IMR-90 (cell line): ENCODE data around the gene FMN1. TPM values are rescaled to one million over a fixed set of nuclear protein-coding genes. Genes with fewer than 3 reads are reported as not detected.

Experiments
- ATAC-seq: fragments of 200-7000 bp; cut with Tn5 transposase; 2 replicates; pipeline ENCODE4 v1.9.1; 2020; ENCODE audit warnings: low read depth, mild to moderate bottlenecking, moderate library complexity
- BruUV-seq: library from RNA; stranded (reverse); fragments of 400-500 nt; replicated peaks from 2 replicates; lab custom pipeline; 2021; lab: Mats Ljungman, UMichigan
- CTCF ChIA-PET: fragments of 300-600 bp; formaldehyde crosslinking; extraction: SDS; loops from one replicate; lab custom pipeline; 2021; ENCODE audit warnings: antibody characterized with exemption; lab: Yijun Ruan, JAX
- POLR2A ChIA-PET: fragments of 300-600 bp; sonication (Branson Sonifier 250); formaldehyde crosslinking; loops from one replicate; lab custom pipeline; 2022; ENCODE audit warnings: antibody characterized with exemption; ENCODE audit not compliant: unreplicated experiment; lab: Charles Lee
- DNase-seq: peaks from one replicate; pipeline ENCODE4 v3.0.0; 2013
- H2AFZ ChIP-seq: replicated peaks from 2 replicates; pipeline ENCODE3; 2013; ENCODE audit warnings: low read length, mild to moderate bottlenecking; ENCODE audit not compliant: poor library complexity
- H2AK5ac ChIP-seq: 2 replicates; pipeline ENCODE4 v1.6.1; 2013; ENCODE audit warnings: low read depth, low read length, inconsistent platforms
- H2AK9ac ChIP-seq: replicated peaks from 2 replicates; pipeline ENCODE3; 2013; ENCODE audit warnings: mild to moderate bottlenecking, low read depth, low read length, moderate library complexity; ENCODE audit not compliant: poor library complexity
- H2BK120ac ChIP-seq: 2 replicates; pipeline ENCODE4 v1.6.1; 2013; ENCODE audit warnings: low read depth, low read length, inconsistent platforms
- H2BK15ac ChIP-seq: 3 replicates; pipeline ENCODE4 v1.6.1; 2013; ENCODE audit warnings: low read depth, low read length, inconsistent platforms
- H2BK20ac ChIP-seq: 2 replicates; pipeline ENCODE4 v1.6.1; 2013; ENCODE audit warnings: low read depth, mild to moderate bottlenecking, inconsistent platforms, low read length, moderate library complexity
- H2BK5ac ChIP-seq: 2 replicates; pipeline ENCODE4 v1.6.1; 2013; ENCODE audit warnings: mild to moderate bottlenecking, low read depth, low read length, inconsistent platforms; ENCODE audit not compliant: poor library complexity, severe bottlenecking
- H3K14ac ChIP-seq: replicated peaks from 2 replicates; pipeline ENCODE4 v1.6.1; 2013; ENCODE audit warnings: low read depth, low read length, inconsistent platforms
- H3K18ac ChIP-seq: 2 replicates; pipeline ENCODE4 v1.6.1; 2013; ENCODE audit warnings: low read depth, low read length, control low read depth
- H3K23ac ChIP-seq: 2 replicates; pipeline ENCODE4 v1.6.1; 2013; ENCODE audit warnings: low read depth, low read length, inconsistent platforms
- H3K27ac ChIP-seq: 2 replicates; pipeline ENCODE4 v1.5.1; 2013; ENCODE audit warnings: mild to moderate bottlenecking, control low read depth, low read length; ENCODE audit not compliant: insufficient read depth
- H3K27me3 ChIP-seq: 2 replicates; pipeline ENCODE4 v1.6.1; 2013; ENCODE audit warnings: low read length; ENCODE audit not compliant: control insufficient read depth, insufficient read depth
- H3K36me3 ChIP-seq: 2 replicates; pipeline ENCODE4 v1.6.1; 2013; ENCODE audit warnings: low read length, mixed read lengths; ENCODE audit not compliant: control insufficient read depth, insufficient read depth
- H3K4ac ChIP-seq: 2 replicates; pipeline ENCODE4 v1.6.1; 2013; ENCODE audit warnings: low read depth, low read length, inconsistent platforms
- H3K4me1 ChIP-seq: 2 replicates; pipeline ENCODE4 v1.6.1; 2013; ENCODE audit warnings: low read length, mixed read lengths; ENCODE audit not compliant: control insufficient read depth, insufficient read depth
- H3K4me2 ChIP-seq: 2 replicates; pipeline ENCODE4 v1.6.1; 2013; ENCODE audit warnings: low read depth, mild to moderate bottlenecking, control low read depth, low read length, moderate library complexity
- H3K4me3 ChIP-seq: 2 replicates; pipeline ENCODE4 v1.5.1; 2013; ENCODE audit warnings: low read depth, mild to moderate bottlenecking, control low read depth, low read length, moderate library complexity; ENCODE audit not compliant: insufficient read depth
- H3K56ac ChIP-seq: 2 replicates; pipeline ENCODE4 v1.6.1; 2013; ENCODE audit warnings: low read length, inconsistent platforms; ENCODE audit not compliant: insufficient read depth; ENCODE audit errors: extremely low read depth
- H3K79me1 ChIP-seq, 2 experiments: 2 replicates each; pipeline ENCODE4 v1.6.1; 2013; ENCODE audit warnings: low read length in 2 of 2, inconsistent platforms in 1 of 2, low read depth in 1 of 2
- H3K9ac ChIP-seq: 2 replicates; pipeline ENCODE4 v1.6.1; 2013; ENCODE audit warnings: low read depth, low read length, control low read depth
- H3K9me1 ChIP-seq: 2 replicates; pipeline ENCODE4 v1.6.1; 2013; ENCODE audit warnings: low read length, inconsistent platforms; ENCODE audit not compliant: insufficient read depth
- H3K9me3 ChIP-seq: 2 replicates; pipeline ENCODE4 v1.6.1; 2013; ENCODE audit warnings: low read length; ENCODE audit not compliant: control insufficient read depth, insufficient read depth
- H4K20me1 ChIP-seq: 2 replicates; pipeline ENCODE4 v1.6.1; 2013; ENCODE audit warnings: low read length, inconsistent platforms; ENCODE audit not compliant: insufficient read depth
- H4K5ac ChIP-seq: 2 replicates; pipeline ENCODE4 v1.6.1; 2013; ENCODE audit warnings: mild to moderate bottlenecking, low read depth, low read length, control low read depth
- H4K8ac ChIP-seq, 2 experiments: 2 replicates each; pipeline ENCODE4 v1.6.1; 2013; ENCODE audit warnings: low read depth in 2 of 2, low read length in 2 of 2, control low read depth in 1 of 2, inconsistent platforms in 1 of 2
- H4K91ac ChIP-seq: 2 replicates; pipeline ENCODE4 v1.6.1; 2013; ENCODE audit warnings: low read depth, low read length, inconsistent platforms; ENCODE audit not compliant: insufficient read depth
- BHLHE40 ChIP-seq: fragments of 150-350 bp; IDR thresholded peaks from 2 replicates; pipeline ENCODE4 v1.6.1; 2016; ENCODE audit warnings: mild to moderate bottlenecking, low read depth, low read length
- CEBPB ChIP-seq: IDR thresholded peaks from 2 replicates; pipeline ENCODE4 v1.6.1; 2012; ENCODE audit warnings: low read depth, low read length, improper control_type of control experiment
- CHD1 ChIP-seq: IDR thresholded peaks from 2 replicates; pipeline ENCODE4 v1.6.1; 2012; ENCODE audit warnings: low read depth, low read length, improper control_type of control experiment
- FOS ChIP-seq: fragments of 150-350 bp; IDR thresholded peaks from 2 replicates; pipeline ENCODE4 v1.6.1; 2016; ENCODE audit warnings: low read depth, low read length
- RAD21 ChIP-seq: IDR thresholded peaks from 2 replicates; pipeline ENCODE4 v1.6.1; 2012; ENCODE audit warnings: low read length, improper control_type of control experiment
- RFX5 ChIP-seq: IDR thresholded peaks from 2 replicates; pipeline ENCODE4 v1.8.0; 2012; ENCODE audit warnings: low read depth, mild to moderate bottlenecking, low read length, moderate library complexity
- WGBS, 2 experiments: methylation state at CpG; one replicate each; pipeline versions ENCODE4 v1.1.5 to v1.1.7; 2013; ENCODE audit warnings: missing lambda C conversion rate in 2 of 2; ENCODE audit not compliant: insufficient read length in 1 of 2; ENCODE audit errors: extremely low coverage in 2 of 2; 5-methylcytosine and 5-hydroxymethylcytosine counted together
- dilution Hi-C: fragments of 300-500 bp; cut with HindIII; formaldehyde crosslinking; loops from one replicate; pipeline ENCODE4 v1.14.3; 2018; ENCODE audit warnings: low sequenced_read_pairs; ENCODE audit not compliant: unreplicated experiment
- in situ Hi-C: fragments of 300-500 bp; cut with MboI; formaldehyde crosslinking; loops from 3 replicates; pipeline ENCODE4 v1.14.3; 2019; ENCODE audit warnings: low sequenced_read_pairs, inconsistent platforms, mixed read lengths
- intact Hi-C: fragments of 100-400 bp; cut with micrococcal nuclease; formaldehyde crosslinking; loops from 2 replicates; pipeline ENCODE4 v1.10.0; 2022
- polyA plus RNA-seq, 3 experiments: library from polyadenylated mRNA; depleted of rRNA; stranded (reverse); fragments of >200 nt; gene quantifications; 2 replicates each; pipeline ENCODE4 v1.2.3, GENCODE V29; 2012; ENCODE audit warnings: low replicate concordance in 1 of 3
- total RNA-seq: library from RNA; depleted of rRNA; stranded (reverse); fragments of >200 nt; gene quantifications from 2 replicates; pipeline ENCODE4 v1.2.3, GENCODE V29; 2012
- TF ChIP-seq, protein P1 (sequence below): conservative IDR thresholded peaks from 2 replicates; pipeline ENCODE4 v1.5.1; 2012; ENCODE audit warnings: mild to moderate bottlenecking, low read depth, low read length, improper control_type of control experiment
- TF ChIP-seq, protein P2 (sequence below): fragments of 150-350 bp; IDR thresholded peaks from 2 replicates; pipeline ENCODE4 v1.6.1; 2016; ENCODE audit warnings: low read depth, mild to moderate bottlenecking, low read length, moderate library complexity, borderline replicate concordance

The FMN1 gene
- total and polyA plus RNA-seq, 2 of the 4 experiments (the other 2 are of a cell fraction) = 7.3 to 17.6 TPM

DNA sequence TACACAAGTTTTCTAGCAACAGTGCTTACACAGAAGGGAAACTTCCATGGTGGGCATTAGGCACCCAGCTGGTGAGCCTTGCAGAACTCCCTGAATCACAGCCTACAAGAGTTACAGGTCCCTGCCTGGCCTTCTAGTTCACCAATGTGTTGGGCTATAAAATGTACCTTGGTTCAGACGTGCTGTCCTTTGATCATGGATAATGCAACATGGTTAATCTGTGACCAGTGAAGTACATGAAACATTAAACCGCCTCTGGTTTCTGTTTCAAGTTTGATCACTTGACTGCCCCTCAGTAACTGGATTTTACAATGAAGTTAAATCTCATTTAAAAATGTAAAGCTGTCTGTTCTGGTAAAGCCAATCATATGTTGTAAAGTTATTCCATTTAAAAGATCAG lies 51.8 kb downstream of the FMN1 start:
- Histone ChIP-seq H4K20me1 (no peaks in the 10 kb centered on the region), H3K36me3 (no peaks in the 10 kb centered on the region), H2BK20ac (no peak overlapping the region), H3K4me1 (peaks cover 4% of the 10 kb centered on the region), H4K8ac (no peak overlapping the region), H3K4me3 (no peak overlapping the region), H3K18ac (no peak overlapping the region), H2BK15ac (no peak overlapping the region), H2AK9ac (no peak overlapping the region), H3K23ac (no peak overlapping the region), H3K9me1 (peaks cover 3% of the 10 kb centered on the region; the same call in 1 of the 2 replicates), H3K9ac (no peak overlapping the region), H3K27me3 (peaks cover 3% of the 10 kb centered on the region), H2AFZ (no peak overlapping the region), H3K56ac (no peak overlapping the region), H3K14ac (no peak overlapping the region), H3K4ac (no peak overlapping the region), H3K9me3 (no peaks in the 10 kb centered on the region), H2BK120ac (no peak overlapping the region), H3K4me2 (no peak overlapping the region), H2BK5ac (no peak overlapping the region), H4K5ac (no peak overlapping the region), H2AK5ac (no peak overlapping the region), H4K91ac (no peak overlapping the region), H3K27ac (no peak overlapping the region), H3K79me1 (no peaks in the 10 kb centered on the region)
- in situ Hi-C loops (no loop called here), intact Hi-C loops (no loop called here), dilution Hi-C loops (no loop called here)
- TF ChIP-seq FOS (no peak), RFX5 (no peak), RAD21 (no peak), CEBPB (no peak), CHD1 (no peak), BHLHE40 (no peak)
- TF ChIP-seq, protein P1, sequence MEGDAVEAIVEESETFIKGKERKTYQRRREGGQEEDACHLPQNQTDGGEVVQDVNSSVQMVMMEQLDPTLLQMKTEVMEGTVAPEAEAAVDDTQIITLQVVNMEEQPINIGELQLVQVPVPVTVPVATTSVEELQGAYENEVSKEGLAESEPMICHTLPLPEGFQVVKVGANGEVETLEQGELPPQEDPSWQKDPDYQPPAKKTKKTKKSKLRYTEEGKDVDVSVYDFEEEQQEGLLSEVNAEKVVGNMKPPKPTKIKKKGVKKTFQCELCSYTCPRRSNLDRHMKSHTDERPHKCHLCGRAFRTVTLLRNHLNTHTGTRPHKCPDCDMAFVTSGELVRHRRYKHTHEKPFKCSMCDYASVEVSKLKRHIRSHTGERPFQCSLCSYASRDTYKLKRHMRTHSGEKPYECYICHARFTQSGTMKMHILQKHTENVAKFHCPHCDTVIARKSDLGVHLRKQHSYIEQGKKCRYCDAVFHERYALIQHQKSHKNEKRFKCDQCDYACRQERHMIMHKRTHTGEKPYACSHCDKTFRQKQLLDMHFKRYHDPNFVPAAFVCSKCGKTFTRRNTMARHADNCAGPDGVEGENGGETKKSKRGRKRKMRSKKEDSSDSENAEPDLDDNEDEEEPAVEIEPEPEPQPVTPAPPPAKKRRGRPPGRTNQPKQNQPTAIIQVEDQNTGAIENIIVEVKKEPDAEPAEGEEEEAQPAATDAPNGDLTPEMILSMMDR = no peak
- TF ChIP-seq, protein P2, sequence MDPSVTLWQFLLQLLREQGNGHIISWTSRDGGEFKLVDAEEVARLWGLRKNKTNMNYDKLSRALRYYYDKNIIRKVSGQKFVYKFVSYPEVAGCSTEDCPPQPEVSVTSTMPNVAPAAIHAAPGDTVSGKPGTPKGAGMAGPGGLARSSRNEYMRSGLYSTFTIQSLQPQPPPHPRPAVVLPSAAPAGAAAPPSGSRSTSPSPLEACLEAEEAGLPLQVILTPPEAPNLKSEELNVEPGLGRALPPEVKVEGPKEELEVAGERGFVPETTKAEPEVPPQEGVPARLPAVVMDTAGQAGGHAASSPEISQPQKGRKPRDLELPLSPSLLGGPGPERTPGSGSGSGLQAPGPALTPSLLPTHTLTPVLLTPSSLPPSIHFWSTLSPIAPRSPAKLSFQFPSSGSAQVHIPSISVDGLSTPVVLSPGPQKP = no peak
- ATAC-seq = no peak
- WGBS, 2 experiments = no CpG with 5 or more reads among the region's 2 CpGs
- DNase-seq = no peak
- CTCF ChIA-PET = interaction anchor here (1.0 to 1.7 kb wide), 2 partner anchors 10 to 11 kb away, joined by 3 to 7 read pairs; no protein-coding TSS in a partner anchor
- POLR2A ChIA-PET = no interaction called here
- BruUV-seq = no TSS peak
